ENCODE data around the gene MCF2. TPM values are rescaled to one million over a fixed set of nuclear protein-coding genes. Genes with fewer than 3 reads are reported as not detected.

The MCF2 gene
- total and polyA plus RNA-seq, 3 experiments from 2014 or later: 0.22 to 0.53 TPM; not detected in 1

DNA sequence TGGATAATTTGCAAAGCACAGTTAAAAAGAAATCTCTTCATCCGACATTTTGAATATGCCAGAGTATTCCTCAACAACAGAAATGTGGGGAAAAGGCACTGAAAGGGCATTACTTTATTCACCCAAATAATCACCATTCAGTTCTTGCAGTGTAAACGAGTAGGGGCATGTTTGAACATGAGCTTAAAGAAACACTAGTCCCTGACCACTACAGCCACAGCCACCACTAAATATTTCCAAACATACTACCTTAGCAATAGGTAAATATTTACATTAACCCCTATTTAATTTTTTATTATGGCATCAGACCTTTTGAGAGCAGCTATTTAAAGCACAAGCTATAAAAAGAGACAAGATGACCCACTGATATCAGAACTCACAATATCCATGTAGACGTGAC, 27.6 kb downstream of the MCF2 start:
- Histone ChIP-seq H3K9me3 (ENCODE audit: low read length) (no peaks in the 10 kb centered on the region), H3K4me3 (ENCODE audit: low read length) (no peak overlapping the region), H3K27ac (ENCODE audit: low read depth, low read length) (no peak overlapping the region), H3K4me1 (ENCODE audit: insufficient read depth, low read length) (no peaks in the 10 kb centered on the region), H3K27me3 (ENCODE audit: insufficient read depth, low read length, poor library complexity, severe bottlenecking) (no peaks in the 10 kb centered on the region), H3K36me3 (ENCODE audit: insufficient read depth, low read length) (no peaks in the 10 kb centered on the region)
- no peak overlapping the region for H3K4me3 Mint-ChIP-seq
- peaks cover 0 to 4% of the 10 kb centered on the region in 2 donors for H3K27me3 Mint-ChIP-seq
- no peaks in the 10 kb centered on the region for H3K4me1 Mint-ChIP-seq
- H3K27ac Mint-ChIP-seq: no peak overlapping the region
- DNase-seq: no peak
- ChIA-PET CTCF (no interaction called here), POLR2A (no interaction called here)
- H3K9me3 Mint-ChIP-seq: peaks cover 0 to 9% (median 5%) of the 10 kb centered on the region in 5 donors
- peaks cover 0 to 15% (median 3%) of the 10 kb centered on the region in 3 donors for H3K36me3 Mint-ChIP-seq

DNA sequence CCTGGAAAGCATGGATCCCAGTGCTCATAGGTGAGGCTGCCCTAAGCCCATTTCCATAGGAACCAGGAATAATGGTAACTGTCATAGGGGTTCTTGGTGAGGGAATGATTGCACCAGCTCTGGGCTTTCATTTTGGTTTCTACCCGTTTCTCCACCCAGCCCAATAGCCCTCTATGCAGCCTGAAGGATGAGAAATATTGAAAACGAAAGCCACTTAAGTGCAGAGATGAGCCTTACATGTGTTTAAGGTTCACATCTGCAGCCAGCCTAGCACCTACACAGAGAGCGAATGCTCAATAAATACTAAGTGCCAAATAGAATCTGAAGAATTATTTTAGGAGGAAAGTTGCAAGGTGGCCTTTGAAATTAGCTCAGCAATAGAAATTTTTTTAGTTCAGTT, 60.4 kb downstream of the MCF2 start:
- H3K4me1 ChIP-seq (ENCODE audit: insufficient read depth, low read length): no peaks in the 10 kb centered on the region
- Mint-ChIP-seq H3K4me3 (no peak overlapping the region), H3K36me3 (peaks cover 0 to 2% (median 0%) of the 10 kb centered on the region in 3 donors), H3K4me1 (no peaks in the 10 kb centered on the region), H3K27me3 (no peaks in the 10 kb centered on the region), H3K9me3 (peaks cover 0 to 3% (median 0%) of the 10 kb centered on the region in 5 donors), H3K27ac (no peak overlapping the region)
- H3K36me3 ChIP-seq (ENCODE audit: insufficient read depth, low read length): no peaks in the 10 kb centered on the region
- H3K4me3 ChIP-seq (ENCODE audit: low read length): no peak overlapping the region
- ChIA-PET CTCF (no interaction called here), POLR2A (no interaction called here)
- H3K27me3 ChIP-seq (ENCODE audit: insufficient read depth, low read length, poor library complexity, severe bottlenecking): no peaks in the 10 kb centered on the region
- H3K27ac ChIP-seq (ENCODE audit: low read depth, low read length): no peak overlapping the region
- no peaks in the 10 kb centered on the region for H3K9me3 ChIP-seq (ENCODE audit: low read length)
- DNase-seq: no peak

DNA sequence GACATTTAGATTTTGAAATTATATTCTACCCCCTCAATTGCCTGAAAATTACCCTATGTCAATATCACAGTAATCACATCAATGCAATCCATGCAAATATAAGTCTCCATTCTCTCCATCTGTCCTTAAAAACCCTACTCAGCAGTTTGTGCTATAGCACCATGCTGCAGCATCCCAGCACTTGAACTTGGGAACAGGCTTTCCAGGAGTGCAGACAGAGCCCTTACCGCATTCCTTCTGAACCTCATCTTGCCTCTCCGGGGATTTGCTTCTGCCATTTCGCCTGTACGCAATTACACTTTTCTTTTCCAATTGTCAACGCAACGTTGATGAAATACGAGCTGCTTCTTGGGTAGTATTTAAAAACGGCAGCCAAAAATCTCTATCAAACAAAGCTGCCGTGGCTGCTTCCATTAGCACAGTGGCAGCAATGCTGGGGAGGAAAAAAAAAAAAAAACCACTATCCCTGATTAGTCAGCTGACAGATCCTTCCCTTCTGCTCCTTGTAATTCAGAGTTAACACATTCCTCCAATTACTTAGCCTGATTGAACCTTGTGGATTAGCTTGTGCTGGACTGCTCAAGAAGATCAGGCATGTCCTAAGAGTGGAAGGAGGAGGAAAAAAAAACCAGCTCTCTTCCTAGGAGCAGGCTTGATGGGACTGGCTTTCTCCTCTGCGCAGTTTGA, 65.6 kb downstream of the MCF2 start:
- DNase-seq: no peak
- peaks cover 0 to 2% (median 0%) of the 10 kb centered on the region in 3 donors for H3K36me3 Mint-ChIP-seq
- ChIA-PET POLR2A (no interaction called here), CTCF (no interaction called here)
- Histone ChIP-seq H3K27me3 (ENCODE audit: insufficient read depth, low read length, poor library complexity, severe bottlenecking) (no peaks in the 10 kb centered on the region), H3K36me3 (ENCODE audit: insufficient read depth, low read length) (no peaks in the 10 kb centered on the region), H3K4me1 (ENCODE audit: insufficient read depth, low read length) (no peaks in the 10 kb centered on the region), H3K27ac (ENCODE audit: low read depth, low read length) (no peak overlapping the region), H3K9me3 (ENCODE audit: low read length) (no peaks in the 10 kb centered on the region), H3K4me3 (ENCODE audit: low read length) (no peak overlapping the region)
- peaks cover 0 to 3% (median 0%) of the 10 kb centered on the region in 3 donors for H3K4me1 Mint-ChIP-seq
- no peak overlapping the region for H3K4me3 Mint-ChIP-seq
- H3K27me3 Mint-ChIP-seq: no peaks in the 10 kb centered on the region
- H3K9me3 Mint-ChIP-seq: no peaks in the 10 kb centered on the region
- H3K27ac Mint-ChIP-seq: no peak overlapping the region

DNA sequence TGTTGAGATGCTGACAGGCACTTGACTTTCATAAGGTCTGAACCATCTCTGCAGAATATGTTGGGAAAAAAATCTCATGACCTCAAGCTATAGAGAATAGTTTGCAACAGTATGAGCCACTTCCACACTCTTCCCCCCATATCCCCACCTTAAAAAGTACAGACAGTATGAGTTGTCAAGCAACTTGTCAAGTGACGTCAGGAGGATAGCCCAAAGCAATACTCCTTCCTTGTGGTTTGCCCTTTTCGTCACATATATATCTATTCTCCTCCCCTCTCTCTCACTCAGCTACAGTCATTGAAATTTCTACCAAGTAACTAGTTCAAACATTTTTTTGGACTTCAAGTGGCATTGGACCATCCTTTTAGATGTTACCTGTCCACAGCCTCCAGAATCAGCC, 67.7 kb downstream of the MCF2 start:
- no peaks in the 10 kb centered on the region for H3K4me1 ChIP-seq (ENCODE audit: insufficient read depth, low read length)
- H3K4me3 ChIP-seq (ENCODE audit: low read length): no peak overlapping the region
- H3K4me1 Mint-ChIP-seq: peaks cover 0 to 3% (median 0%) of the 10 kb centered on the region in 3 donors
- no peak for DNase-seq
- no peaks in the 10 kb centered on the region for H3K36me3 Mint-ChIP-seq
- H3K36me3 ChIP-seq (ENCODE audit: insufficient read depth, low read length): no peaks in the 10 kb centered on the region
- H3K27ac ChIP-seq (ENCODE audit: low read depth, low read length): no peak overlapping the region
- no peaks in the 10 kb centered on the region for H3K9me3 Mint-ChIP-seq
- H3K4me3 Mint-ChIP-seq: no peak overlapping the region
- CTCF ChIA-PET: no interaction called here
- H3K27me3 ChIP-seq (ENCODE audit: insufficient read depth, low read length, poor library complexity, severe bottlenecking): no peaks in the 10 kb centered on the region
- H3K9me3 ChIP-seq (ENCODE audit: low read length): no peaks in the 10 kb centered on the region
- H3K27ac Mint-ChIP-seq: no peak overlapping the region
- H3K27me3 Mint-ChIP-seq: no peaks in the 10 kb centered on the region
- POLR2A ChIA-PET: no interaction called here

DNA sequence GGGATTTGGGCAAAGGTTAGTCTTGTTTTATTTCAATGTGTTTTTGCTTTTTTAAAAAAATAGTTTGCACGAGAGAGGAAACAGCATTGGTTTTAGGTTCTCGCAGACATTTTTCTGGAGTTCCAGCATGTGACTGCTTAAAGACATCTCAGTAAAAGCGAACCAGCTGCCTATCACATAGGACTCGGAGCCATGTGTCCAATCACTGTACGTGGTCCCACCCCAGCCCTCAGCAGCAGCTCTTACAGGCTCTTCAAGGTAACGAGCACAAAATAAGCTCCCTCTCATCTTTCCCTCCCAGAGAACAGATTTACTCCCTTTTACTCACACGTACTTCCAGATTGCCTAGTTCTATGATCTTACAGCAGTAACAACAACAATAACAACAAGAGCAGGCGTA, 68.7 kb downstream of the MCF2 start:
- Mint-ChIP-seq H3K9me3 (no peaks in the 10 kb centered on the region), H3K4me3 (no peak overlapping the region), H3K27ac (no peak overlapping the region), H3K27me3 (no peaks in the 10 kb centered on the region), H3K36me3 (no peaks in the 10 kb centered on the region), H3K4me1 (peaks cover 0 to 3% (median 0%) of the 10 kb centered on the region in 3 donors)
- Histone ChIP-seq H3K9me3 (ENCODE audit: low read length) (no peaks in the 10 kb centered on the region), H3K27ac (ENCODE audit: low read depth, low read length) (no peak overlapping the region), H3K27me3 (ENCODE audit: insufficient read depth, low read length, poor library complexity, severe bottlenecking) (no peaks in the 10 kb centered on the region), H3K36me3 (ENCODE audit: insufficient read depth, low read length) (no peaks in the 10 kb centered on the region), H3K4me1 (ENCODE audit: insufficient read depth, low read length) (no peaks in the 10 kb centered on the region), H3K4me3 (ENCODE audit: low read length) (no peak overlapping the region)
- CTCF ChIA-PET: no interaction called here
- no peak for DNase-seq
- POLR2A ChIA-PET: no interaction called here

DNA sequence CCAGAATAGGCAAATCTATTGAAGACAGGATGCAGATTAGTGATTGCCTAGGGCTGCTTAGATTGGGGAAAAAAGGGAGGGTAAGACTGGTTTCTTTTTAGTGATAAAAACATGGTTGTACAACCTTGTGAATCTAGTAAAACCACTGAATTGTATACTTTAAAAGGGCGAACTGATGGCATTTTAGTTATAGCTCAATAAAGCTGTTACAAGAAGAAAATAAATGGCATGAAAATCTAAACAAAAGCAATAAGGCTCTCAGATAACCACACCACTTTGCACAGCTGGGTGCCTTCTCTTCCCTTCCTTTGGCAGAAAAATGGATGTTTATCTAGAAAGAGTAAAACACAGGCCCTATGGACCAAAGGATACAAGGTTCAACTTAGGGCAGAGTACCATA, 107.9 kb downstream of the MCF2 start:
- H3K4me3 Mint-ChIP-seq: no peak overlapping the region
- ChIA-PET CTCF (no interaction called here), POLR2A (no interaction called here)
- H3K27ac Mint-ChIP-seq: no peak overlapping the region
- H3K4me3 ChIP-seq (ENCODE audit: low read length): no peak overlapping the region
- no peaks in the 10 kb centered on the region for H3K27me3 ChIP-seq (ENCODE audit: insufficient read depth, low read length, poor library complexity, severe bottlenecking)
- peaks cover 0 to 5% (median 0%) of the 10 kb centered on the region in 5 donors for H3K9me3 Mint-ChIP-seq
- peaks cover 0 to 2% of the 10 kb centered on the region in 2 donors for H3K27me3 Mint-ChIP-seq
- no peaks in the 10 kb centered on the region for H3K4me1 Mint-ChIP-seq
- no peaks in the 10 kb centered on the region for H3K4me1 ChIP-seq (ENCODE audit: insufficient read depth, low read length)
- no peak overlapping the region for H3K27ac ChIP-seq (ENCODE audit: low read depth, low read length)
- H3K36me3 Mint-ChIP-seq: peaks cover 0 to 5% (median 2%) of the 10 kb centered on the region in 3 donors
- no peaks in the 10 kb centered on the region for H3K36me3 ChIP-seq (ENCODE audit: insufficient read depth, low read length)
- H3K9me3 ChIP-seq (ENCODE audit: low read length): no peaks in the 10 kb centered on the region
- DNase-seq: no peak

DNA sequence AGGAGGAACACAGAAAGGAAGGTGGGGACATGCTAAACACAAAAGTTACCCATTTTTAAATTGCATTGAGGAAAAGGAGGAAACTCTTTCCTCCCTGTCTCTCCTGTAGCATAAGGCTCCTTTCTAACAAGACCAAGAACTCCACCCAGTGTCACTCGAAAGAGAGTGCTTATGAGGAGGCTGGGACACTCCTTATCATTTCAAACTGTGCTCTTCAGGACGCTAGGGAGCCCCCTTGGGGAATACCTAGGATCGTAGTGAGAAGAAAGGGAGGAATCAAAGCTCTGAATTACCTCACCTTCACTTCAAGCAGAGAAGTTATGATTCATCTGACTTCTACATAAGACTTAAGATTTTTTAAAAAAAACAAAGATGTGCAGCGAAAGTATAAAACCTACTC, 111.9 kb downstream of the MCF2 start:
- Mint-ChIP-seq H3K4me1 (no peaks in the 10 kb centered on the region), H3K27ac (no peak overlapping the region), H3K27me3 (no peaks in the 10 kb centered on the region), H3K4me3 (no peak overlapping the region), H3K9me3 (peaks cover 0 to 5% (median 0%) of the 10 kb centered on the region in 5 donors), H3K36me3 (peaks cover 0 to 5% (median 2%) of the 10 kb centered on the region in 3 donors)
- no peak overlapping the region for H3K27ac ChIP-seq (ENCODE audit: low read depth, low read length)
- no peak overlapping the region for H3K4me3 ChIP-seq (ENCODE audit: low read length)
- H3K9me3 ChIP-seq (ENCODE audit: low read length): no peaks in the 10 kb centered on the region
- DNase-seq: no peak
- ChIA-PET CTCF (no interaction called here), POLR2A (no interaction called here)
- no peaks in the 10 kb centered on the region for H3K36me3 ChIP-seq (ENCODE audit: insufficient read depth, low read length)
- no peaks in the 10 kb centered on the region for H3K27me3 ChIP-seq (ENCODE audit: insufficient read depth, low read length, poor library complexity, severe bottlenecking)
- H3K4me1 ChIP-seq (ENCODE audit: insufficient read depth, low read length): no peaks in the 10 kb centered on the region

DNA sequence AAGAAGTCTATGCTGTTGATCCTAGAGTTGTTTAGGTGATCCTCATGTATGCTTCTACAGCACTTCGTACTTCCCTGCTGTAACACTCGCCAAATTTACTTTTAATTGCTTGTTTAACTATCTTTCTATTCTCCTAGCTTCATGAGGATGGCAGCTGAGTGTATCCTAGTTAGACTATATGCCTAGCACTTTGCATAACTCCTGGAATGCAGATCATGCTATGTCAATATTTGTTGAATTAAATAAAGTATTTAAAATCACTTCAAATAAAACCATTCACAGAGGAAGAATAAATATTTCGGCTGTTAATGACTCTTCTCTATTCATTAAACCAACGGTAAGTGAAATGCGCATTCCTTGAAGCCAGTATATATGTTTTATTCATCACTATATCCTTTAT, 122.4 kb downstream of the MCF2 start:
- H3K36me3 ChIP-seq (ENCODE audit: insufficient read depth, low read length): no peaks in the 10 kb centered on the region
- ChIA-PET POLR2A (no interaction called here), CTCF (no interaction called here)
- no peak for DNase-seq
- Mint-ChIP-seq H3K27ac (no peak overlapping the region), H3K4me1 (no peaks in the 10 kb centered on the region), H3K36me3 (no peaks in the 10 kb centered on the region), H3K9me3 (no peaks in the 10 kb centered on the region), H3K27me3 (no peaks in the 10 kb centered on the region), H3K4me3 (no peak overlapping the region)
- H3K4me1 ChIP-seq (ENCODE audit: insufficient read depth, low read length): no peaks in the 10 kb centered on the region
- H3K4me3 ChIP-seq (ENCODE audit: low read length): no peak overlapping the region
- no peaks in the 10 kb centered on the region for H3K9me3 ChIP-seq (ENCODE audit: low read length)
- no peaks in the 10 kb centered on the region for H3K27me3 ChIP-seq (ENCODE audit: insufficient read depth, low read length, poor library complexity, severe bottlenecking)
- no peak overlapping the region for H3K27ac ChIP-seq (ENCODE audit: low read depth, low read length)

Measured in CD8-positive, alpha-beta memory T cell (primary cell).